Renal cortex interstitium (tissue), 11 donors: ENCODE measurements around the gene TPGS1. TPM values are rescaled to one million over a fixed set of nuclear protein-coding genes. Genes with fewer than 3 reads are reported as not detected.
A peak's percentile ranks its signal among the peaks of the same experiment; 100 is the strongest.
"Not testable (repeated sequence)": the region's sequence is repeated elsewhere in the genome, so short reads cannot be mapped to it uniquely, and the experiment has no call there.

Experiments
- DNase-seq, 11 donors: peaks; one replicate each; pipeline ENCODE4 v3.0.0-alpha.2; 2013; ENCODE audit warnings: low read depth in 9 of 11, low spot score in 4 of 11; ENCODE audit errors: extremely low read depth in 1 of 11
- polyA plus RNA-seq, 3 donors: library from polyadenylated mRNA; unstranded; fragments of 120-200 nt; gene quantifications; one replicate each; pipeline ENCODE4 v1.2.1, GENCODE V29; 2013; ENCODE audit not compliant: insufficient read length in 3 of 3

Gene TPGS1
- polyA plus RNA-seq, 3 donors = 4.0 to 17.3 (median 13.0) TPM

GRCh38 chr19:469833-470232 is 37.5 kb upstream of the TPGS1 start:
- no peak for DNase-seq

- no peak for DNase-seq
These were observed 36.6 kb upstream of the TPGS1 start for GRCh38 chr19:470701-471100.

DNA sequence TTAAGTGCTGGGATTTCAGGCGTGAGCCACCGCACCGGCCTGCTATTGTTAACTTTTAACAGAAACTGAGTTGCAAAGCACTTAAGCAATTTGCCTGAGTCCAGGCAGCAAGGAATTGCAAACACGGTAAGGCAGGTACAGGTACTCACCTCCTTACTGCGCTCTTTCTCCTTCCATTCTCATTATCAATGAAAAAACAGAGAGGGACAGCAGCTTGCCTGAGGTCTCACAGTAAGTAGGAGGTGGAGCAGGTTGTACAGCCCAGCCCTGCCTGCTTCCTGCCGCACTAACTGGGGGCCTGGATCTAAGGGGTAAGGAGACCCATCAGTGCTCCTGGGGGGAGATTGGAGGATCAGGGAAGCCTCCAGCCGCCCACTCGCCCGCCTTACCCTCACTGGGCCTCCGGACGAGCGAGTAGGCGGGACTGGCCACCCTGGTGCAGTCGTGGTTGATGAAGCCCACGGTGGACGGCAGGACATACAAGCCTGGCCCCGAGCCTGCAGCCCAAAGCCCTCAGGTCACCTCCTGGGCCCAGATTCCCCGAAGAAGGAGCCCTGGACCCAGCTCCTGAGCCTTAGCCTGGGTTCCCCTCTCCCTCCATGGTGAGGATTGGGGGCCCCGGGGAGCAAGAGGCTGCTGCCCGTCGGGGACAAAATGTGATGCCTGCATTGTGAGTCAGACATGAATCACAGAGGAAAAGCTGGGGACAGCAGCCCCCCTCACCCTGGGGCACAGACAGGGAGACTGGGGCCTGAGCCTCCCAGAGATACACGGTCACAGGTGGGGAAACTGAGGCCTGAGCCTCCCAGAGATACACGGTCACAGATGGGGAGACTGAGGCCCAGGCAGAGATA is 35.1 kb upstream of the TPGS1 start:
- DNase-seq = no peak

- no peak for DNase-seq
These were observed 32.9 kb upstream of the TPGS1 start for GRCh38 chr19:474126-475078.

GRCh38 chr19:475360-475759 is 31.9 kb upstream of the TPGS1 start:
- DNase-seq = no peak

- DNase-seq = no peak
These were observed 28.9 kb upstream of the TPGS1 start for GRCh38 chr19:478236-478903.

GRCh38 chr19:478976-479375 is 28.3 kb upstream of the TPGS1 start:
- no peak for DNase-seq

- DNase-seq = peak in 3 of 11 donors; percentile 67 to 69 (median 69)
These were observed 27.1 kb upstream of the TPGS1 start for GRCh38 chr19:480016-480855.

- not testable (repeated sequence) for DNase-seq
These were observed 26.2 kb upstream of the TPGS1 start for GRCh38 chr19:481100-481499.

GRCh38 chr19:482186-483041 is 24.9 kb upstream of the TPGS1 start:
- no peak for DNase-seq

DNA sequence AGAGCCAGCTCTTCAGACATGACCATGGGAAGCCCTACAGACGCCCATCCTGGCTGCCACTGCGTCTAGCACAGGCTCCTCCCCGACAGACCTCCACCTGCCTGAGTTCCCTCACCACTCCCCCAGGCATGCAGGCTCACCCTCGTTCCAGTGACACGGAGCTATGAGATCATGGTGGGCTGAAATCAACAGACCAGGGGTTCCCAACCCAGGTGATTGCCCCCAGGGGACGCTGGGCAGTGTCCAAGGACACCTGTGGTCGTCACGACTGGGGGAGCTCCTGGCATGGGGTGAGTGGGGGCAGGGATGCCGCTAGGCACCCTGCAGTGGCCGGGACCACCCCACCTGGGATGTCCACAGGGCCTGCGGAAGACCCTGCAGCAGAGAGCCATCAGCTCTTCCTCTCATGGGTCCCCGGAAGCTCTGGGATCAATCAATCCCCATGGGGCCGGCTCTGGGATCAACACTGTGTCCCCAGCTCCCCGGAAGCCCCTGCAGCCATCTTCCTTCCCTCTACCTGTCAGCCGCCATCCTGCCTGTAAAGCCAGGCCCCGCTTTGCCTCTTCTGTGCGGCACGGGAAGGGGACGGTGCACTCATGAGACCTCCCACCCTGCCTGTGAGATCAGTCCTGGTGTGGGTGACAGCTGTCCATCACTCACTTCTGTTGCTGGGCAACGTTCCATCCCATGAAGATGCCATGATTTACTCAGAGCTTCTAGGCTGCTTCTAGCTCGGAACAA is 23.8 kb upstream of the TPGS1 start:
- DNase-seq = no peak

GRCh38 chr19:484494-484893 is 22.8 kb upstream of the TPGS1 start:
- no peak for DNase-seq

GRCh38 chr19:485077-485476 is 22.2 kb upstream of the TPGS1 start:
- no peak for DNase-seq

DNA sequence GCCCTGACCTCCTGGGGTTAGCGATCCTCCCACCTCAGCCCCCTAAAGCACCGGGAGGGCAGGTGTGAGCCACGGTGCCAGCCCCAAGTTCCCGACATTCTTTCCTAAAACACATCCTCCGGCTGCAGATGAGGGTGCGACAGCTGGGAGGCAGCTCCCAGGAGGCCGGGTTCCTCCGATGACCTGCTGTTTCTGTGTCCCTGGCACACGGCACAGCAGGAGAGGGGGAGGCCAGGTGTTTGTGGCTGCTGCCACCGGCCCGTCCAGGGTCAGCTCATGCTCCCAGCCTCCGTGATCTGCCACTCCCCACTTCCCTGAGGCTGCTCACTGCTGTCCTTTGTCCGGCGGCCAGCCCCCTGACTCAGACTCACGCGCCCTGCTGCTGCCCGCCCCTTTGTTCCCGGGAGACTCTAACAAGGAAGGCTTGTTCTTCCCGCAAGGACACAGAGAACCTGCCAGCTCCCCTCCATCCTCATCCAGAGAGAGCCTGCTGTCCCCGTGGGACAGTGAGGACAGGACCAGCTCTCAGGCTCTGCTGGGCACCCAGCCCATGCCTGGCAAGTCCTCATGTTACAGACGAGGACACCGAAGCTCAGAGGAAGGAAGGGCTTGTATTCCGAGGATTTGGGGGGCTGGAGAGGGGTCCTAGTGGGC is 21.6 kb upstream of the TPGS1 start:
- DNase-seq = no peak

GRCh38 chr19:488505-489417 is 18.5 kb upstream of the TPGS1 start:
- peak; percentile 68 to 96 (median 93) for DNase-seq
